Endodermal cell (in vitro differentiated cells): ENCODE measurements around the gene NPEPL1. TPM values are rescaled to one million over a fixed set of nuclear protein-coding genes. Genes with fewer than 3 reads are reported as not detected.

Experiments used
- DNase-seq: peaks from one replicate; pipeline ENCODE4 v3.0.0-alpha.2; 2017
- H3K27ac ChIP-seq: 2 replicates; pipeline ENCODE4 v1.5.1; 2013; ENCODE audit warnings: mild to moderate bottlenecking, low read depth, low read length, moderate library complexity
- H3K27me3 ChIP-seq: 2 replicates; pipeline ENCODE4 v1.6.1; 2013; ENCODE audit warnings: mild to moderate bottlenecking, low read length, moderate library complexity; ENCODE audit not compliant: insufficient read depth, control insufficient read depth, poor library complexity, severe bottlenecking
- H3K36me3 ChIP-seq: 2 replicates; pipeline ENCODE4 v1.7.0; 2013; ENCODE audit warnings: mild to moderate bottlenecking, low read length, moderate library complexity; ENCODE audit not compliant: control insufficient read depth, insufficient read depth
- H3K4me1 ChIP-seq: one replicate; pipeline ENCODE4 v1.7.0; 2013; ENCODE audit warnings: low read length; ENCODE audit not compliant: control insufficient read depth, insufficient read depth
- H3K4me3 ChIP-seq: 2 replicates; pipeline ENCODE4 v1.5.1; 2013; ENCODE audit warnings: mild to moderate bottlenecking, low read length, moderate library complexity
- H3K9ac ChIP-seq: 2 replicates; pipeline ENCODE4 v1.6.1; 2013; ENCODE audit warnings: mild to moderate bottlenecking, low read length, moderate library complexity; ENCODE audit not compliant: poor library complexity, severe bottlenecking; ENCODE audit errors: extremely low read depth
- H3K9me3 ChIP-seq: 2 replicates; pipeline ENCODE4 v1.6.1; 2013; ENCODE audit warnings: mild to moderate bottlenecking, low read length, moderate library complexity; ENCODE audit not compliant: control insufficient read depth
- H3K27ac Mint-ChIP-seq: 2 replicates; pipeline ENCODE4 v1.8.0; 2020; ENCODE audit warnings: mixed read lengths
- H3K27me3 Mint-ChIP-seq: 2 replicates; pipeline ENCODE4 v1.8.0; 2021; ENCODE audit warnings: mild to moderate bottlenecking, mixed read lengths; ENCODE audit not compliant: insufficient read depth
- H3K36me3 Mint-ChIP-seq: 2 replicates; pipeline ENCODE4 v1.8.0; 2020; ENCODE audit warnings: low read depth, mixed read lengths
- H3K4me1 Mint-ChIP-seq: 2 replicates; pipeline ENCODE4 v1.8.0; 2020; ENCODE audit warnings: mixed read lengths
- H3K4me3 Mint-ChIP-seq: 2 replicates; pipeline ENCODE4 v1.8.0; 2020; ENCODE audit warnings: mild to moderate bottlenecking, moderate library complexity, mixed read lengths
- H3K9me3 Mint-ChIP-seq: 2 replicates; pipeline ENCODE4 v1.8.0; 2020; ENCODE audit warnings: mild to moderate bottlenecking, mixed read lengths
- WGBS, 2 experiments: methylation state at CpG; one replicate each; pipeline versions ENCODE4 v1.1.5 to v1.1.7; 2013; ENCODE audit warnings: missing lambda C conversion rate in 2 of 2, mixed read lengths in 1 of 2; ENCODE audit not compliant: insufficient coverage in 1 of 2, insufficient read length in 1 of 2; 5-methylcytosine and 5-hydroxymethylcytosine counted together
- total RNA-seq, 2 donors: library from RNA; stranded (reverse); fragmentation: NEBNext Ultra II Directional in 1 of 2; extraction: Animal tissue kit (Norgen Biotek cat#: 25700) in 1 of 2; gene quantifications; 2 replicates in 1 of 2; 3 replicates in 1 of 2; pipeline ENCODE4 v1.2.1, GENCODE V29; 2021
- TF ChIP-seq, protein P1 (sequence below): fragments of 200-600 bp; sonication (generic); conservative IDR thresholded peaks from 2 replicates; pipeline ENCODE4 v1.5.0; 2021; ENCODE audit warnings: antibody characterized with exemption, mild to moderate bottlenecking

NPEPL1 gene
- total RNA-seq, 2 donors from 2014 or later, result 52.9 to 72.8 TPM

DNA sequence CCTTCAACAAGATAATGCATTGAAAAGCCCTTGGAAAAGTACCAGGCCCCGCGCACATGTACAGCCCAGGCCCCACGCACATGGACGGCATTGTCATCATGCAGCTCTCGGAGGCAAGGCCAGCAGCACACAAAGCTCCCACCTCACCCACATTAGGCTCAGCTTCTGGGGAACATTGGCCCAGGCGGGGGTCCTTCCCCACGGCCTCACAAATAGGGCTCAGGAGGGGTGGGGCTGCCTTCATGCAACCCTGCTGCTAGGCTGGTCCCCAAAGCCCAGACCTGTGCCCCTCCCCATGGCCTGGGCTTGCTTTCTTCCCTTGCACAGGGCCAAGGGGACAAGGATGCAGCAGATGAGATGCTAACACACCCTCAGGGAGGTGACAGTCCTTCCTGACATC is 26.7 kb downstream of the NPEPL1 start:
- Mint-ChIP-seq H3K27ac (no peak overlapping the region), H3K9me3 (peaks cover under 1% of the 10 kb centered on the region), H3K4me3 (no peak overlapping the region), H3K4me1 (no peaks in the 10 kb centered on the region), H3K36me3 (no peaks in the 10 kb centered on the region), H3K27me3 (peaks cover 7% of the 10 kb centered on the region)
- 90 to 94% methylated on average over 3 to 7 of the region's 7 CpGs for WGBS, 2 experiments
- no peaks in the 10 kb centered on the region for H3K4me1 ChIP-seq
- TF ChIP-seq, protein P1, sequence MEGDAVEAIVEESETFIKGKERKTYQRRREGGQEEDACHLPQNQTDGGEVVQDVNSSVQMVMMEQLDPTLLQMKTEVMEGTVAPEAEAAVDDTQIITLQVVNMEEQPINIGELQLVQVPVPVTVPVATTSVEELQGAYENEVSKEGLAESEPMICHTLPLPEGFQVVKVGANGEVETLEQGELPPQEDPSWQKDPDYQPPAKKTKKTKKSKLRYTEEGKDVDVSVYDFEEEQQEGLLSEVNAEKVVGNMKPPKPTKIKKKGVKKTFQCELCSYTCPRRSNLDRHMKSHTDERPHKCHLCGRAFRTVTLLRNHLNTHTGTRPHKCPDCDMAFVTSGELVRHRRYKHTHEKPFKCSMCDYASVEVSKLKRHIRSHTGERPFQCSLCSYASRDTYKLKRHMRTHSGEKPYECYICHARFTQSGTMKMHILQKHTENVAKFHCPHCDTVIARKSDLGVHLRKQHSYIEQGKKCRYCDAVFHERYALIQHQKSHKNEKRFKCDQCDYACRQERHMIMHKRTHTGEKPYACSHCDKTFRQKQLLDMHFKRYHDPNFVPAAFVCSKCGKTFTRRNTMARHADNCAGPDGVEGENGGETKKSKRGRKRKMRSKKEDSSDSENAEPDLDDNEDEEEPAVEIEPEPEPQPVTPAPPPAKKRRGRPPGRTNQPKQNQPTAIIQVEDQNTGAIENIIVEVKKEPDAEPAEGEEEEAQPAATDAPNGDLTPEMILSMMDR, result no peak
- H3K36me3 ChIP-seq, result no peaks in the 10 kb centered on the region
- no peak for DNase-seq
- no peak overlapping the region for H3K4me3 ChIP-seq
- no peak overlapping the region for H3K9ac ChIP-seq
- no peaks in the 10 kb centered on the region for H3K27me3 ChIP-seq
- H3K9me3 ChIP-seq, result no peaks in the 10 kb centered on the region
- H3K27ac ChIP-seq, result no peak overlapping the region

DNA sequence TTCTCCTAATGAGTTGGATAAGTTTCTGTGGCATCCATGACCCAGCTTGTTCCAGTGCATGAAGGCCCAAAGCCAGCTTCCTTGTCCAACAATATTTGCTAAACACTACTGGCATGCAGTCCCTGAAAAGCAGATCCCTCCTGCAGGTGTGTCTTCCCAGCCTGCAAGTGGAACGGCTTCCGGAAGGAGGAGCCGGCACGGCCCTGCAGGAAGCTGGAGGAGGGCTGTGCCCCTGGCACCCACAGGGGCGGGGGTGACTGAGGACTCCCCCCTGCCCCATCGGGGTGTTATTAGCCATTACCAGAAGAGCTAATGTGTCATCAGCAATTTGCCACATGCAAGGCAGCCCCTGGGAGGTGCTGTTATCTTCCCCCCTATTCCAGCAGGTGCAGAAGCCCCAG is 27.4 kb downstream of the NPEPL1 start:
- no peak overlapping the region for H3K4me3 ChIP-seq
- DNase-seq, result no peak
- no peaks in the 10 kb centered on the region for H3K27me3 ChIP-seq
- TF ChIP-seq, protein P1, result no peak
- H3K9ac ChIP-seq, result no peak overlapping the region
- H3K36me3 Mint-ChIP-seq, result no peaks in the 10 kb centered on the region
- H3K9me3 Mint-ChIP-seq, result peaks cover 5% of the 10 kb centered on the region
- H3K27ac ChIP-seq, result no peak overlapping the region
- no peaks in the 10 kb centered on the region for H3K9me3 ChIP-seq
- WGBS, 2 experiments, result 82 to 96% methylated on average over 6 of the region's 6 CpGs
- no peaks in the 10 kb centered on the region for H3K4me1 ChIP-seq
- H3K4me3 Mint-ChIP-seq, result no peak overlapping the region
- no peaks in the 10 kb centered on the region for H3K36me3 ChIP-seq
- no peak overlapping the region for H3K27ac Mint-ChIP-seq
- H3K27me3 Mint-ChIP-seq, result peaks cover 7% of the 10 kb centered on the region
- no peaks in the 10 kb centered on the region for H3K4me1 Mint-ChIP-seq

DNA sequence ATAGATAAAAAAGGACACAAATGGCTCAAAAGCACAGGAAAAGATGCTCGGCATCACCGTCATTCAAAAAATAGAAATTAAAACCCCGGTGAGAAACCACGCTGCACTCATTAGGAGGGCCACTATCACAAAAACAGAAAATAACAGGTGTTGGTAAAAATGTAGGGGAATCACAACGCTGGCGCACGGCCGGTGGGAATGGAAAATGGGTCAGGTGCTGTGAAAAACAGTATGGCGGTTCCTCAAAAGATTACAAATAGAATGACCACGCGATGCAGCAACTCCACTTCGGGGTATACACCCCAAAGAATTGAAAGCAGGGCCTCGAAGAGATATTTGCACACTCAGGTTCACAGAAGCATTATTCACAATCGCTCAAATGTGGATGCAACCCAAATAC is 28.3 kb downstream of the NPEPL1 start:
- no peak overlapping the region for H3K9ac ChIP-seq
- TF ChIP-seq, protein P1, result no peak
- no peak overlapping the region for H3K27ac ChIP-seq
- 94 to 95% methylated on average over 13 to 14 of the region's 14 CpGs for WGBS, 2 experiments
- H3K9me3 ChIP-seq, result no peaks in the 10 kb centered on the region
- Mint-ChIP-seq H3K27ac (no peak overlapping the region), H3K27me3 (peaks cover 7% of the 10 kb centered on the region), H3K4me1 (no peaks in the 10 kb centered on the region), H3K4me3 (no peak overlapping the region), H3K9me3 (peaks cover 6% of the 10 kb centered on the region), H3K36me3 (no peaks in the 10 kb centered on the region)
- H3K36me3 ChIP-seq, result no peaks in the 10 kb centered on the region
- no peak for DNase-seq
- H3K27me3 ChIP-seq, result no peaks in the 10 kb centered on the region
- H3K4me1 ChIP-seq, result no peaks in the 10 kb centered on the region
- H3K4me3 ChIP-seq, result no peak overlapping the region
